GM12878 (cell line): ENCODE data around the gene GLIPR2. TPM values are rescaled to one million over a fixed set of nuclear protein-coding genes. Genes with fewer than 3 reads are reported as not detected.

Source experiments
- ATAC-seq: fragments of 200-7000 bp; cut with Tn5 transposase; 3 replicates; pipeline ENCODE4 v1.9.1; 2020; ENCODE audit warnings: mild to moderate bottlenecking, moderate library complexity
- BruUV-seq: library from RNA; stranded (reverse); fragments of 400-500 nt; replicated peaks from 2 replicates; lab custom pipeline; 2021; lab: Mats Ljungman, UMichigan
- CTCF ChIA-PET: fragments of 300-600 bp; sonication (Branson Sonifier 250); formaldehyde crosslinking; extraction: SDS; loops from one replicate; lab custom pipeline; 2021; ENCODE audit warnings: inconsistent platforms; lab: Yijun Ruan, JAX
- POLR2A ChIA-PET: fragments of 350-600 bp; formaldehyde crosslinking; extraction: SDS; loops from one replicate; lab custom pipeline; 2021; ENCODE audit warnings: inconsistent platforms; lab: Charles Lee
- RAD21 ChIA-PET: fragments of 300-600 bp; sonication (Branson Sonifier 250); formaldehyde crosslinking; loops from one replicate; lab custom pipeline; 2023; ENCODE audit warnings: antibody characterized with exemption; ENCODE audit not compliant: unreplicated experiment; lab: Charles Lee
- SMC1A ChIA-PET: fragments of 300-600 bp; sonication (Branson Sonifier 250); formaldehyde crosslinking; loops from one replicate; lab custom pipeline; 2023; ENCODE audit not compliant: unreplicated experiment, uncharacterized antibody; lab: Charles Lee
- DNase-seq: peaks from one replicate; pipeline ENCODE4 v3.0.0-alpha.2; 2011; ENCODE audit warnings: low read depth, low spot score
- FAIRE-seq: peaks from 3 replicates; lab custom pipeline; 2011; peaks lifted over from hg19 to GRCh38; lab: Jason Lieb, UNC
- H2AFZ ChIP-seq: 2 replicates; pipeline ENCODE4 v1.6.0; 2011; ENCODE audit warnings: low read depth, low read length, control low read depth; ENCODE audit not compliant: control insufficient read depth
- H3K27ac ChIP-seq: 2 replicates; pipeline ENCODE4 v1.5.1; 2011; ENCODE audit warnings: control low read depth; ENCODE audit not compliant: control insufficient read depth, insufficient read depth
- H3K27me3 ChIP-seq, 2 experiments: replicated peaks in 1 of 2; 2 replicates each; pipeline versions ENCODE4 v1.6.0 to v1.6.1; 2011; ENCODE audit warnings: low read length in 1 of 2; ENCODE audit not compliant: control insufficient read depth in 2 of 2, insufficient read depth in 2 of 2
- H3K36me3 ChIP-seq, 2 experiments: 2 replicates each; pipeline ENCODE4 v1.5.1; 2011; ENCODE audit warnings: low read length in 1 of 2; ENCODE audit not compliant: control insufficient read depth in 2 of 2, insufficient read depth in 2 of 2
- H3K4me1 ChIP-seq: 2 replicates; pipeline ENCODE4 v1.6.1; 2011; ENCODE audit warnings: mild to moderate bottlenecking, low read length, moderate library complexity, mixed read lengths; ENCODE audit not compliant: control insufficient read depth, insufficient read depth
- H3K4me2 ChIP-seq: 2 replicates; pipeline ENCODE4 v1.6.0; 2011; ENCODE audit warnings: control low read depth; ENCODE audit not compliant: control insufficient read depth, insufficient read depth
- H3K4me3 ChIP-seq: fragments of 200-600 bp; sonication (generic); 2 replicates; pipeline ENCODE4 v1.5.1; 2016
- H3K79me2 ChIP-seq: 2 replicates; pipeline ENCODE4 v1.6.0; 2011; ENCODE audit warnings: low read length; ENCODE audit not compliant: control insufficient read depth, insufficient read depth
- H3K9ac ChIP-seq: 2 replicates; pipeline ENCODE4 v1.8.0; 2011; ENCODE audit warnings: low read length, control low read depth, mixed read lengths; ENCODE audit not compliant: control insufficient read depth, insufficient read depth
- H3K9me3 ChIP-seq: replicated peaks from 3 replicates; pipeline ENCODE4 v1.5.1; 2011; ENCODE audit warnings: mild to moderate bottlenecking, low read length; ENCODE audit not compliant: control insufficient read depth, insufficient read depth
- H4K20me1 ChIP-seq: 2 replicates; pipeline ENCODE4 v1.6.0; 2011; ENCODE audit not compliant: control insufficient read depth, insufficient read depth
- ATF7 ChIP-seq: fragments of 450-650 bp; IDR thresholded peaks from 2 replicates; pipeline ENCODE4 v1.6.1; 2016; ENCODE audit warnings: low read depth, mild to moderate bottlenecking
- BRCA1 ChIP-seq: IDR thresholded peaks from 2 replicates; pipeline ENCODE4 v1.6.1; 2011; ENCODE audit warnings: low read depth, low read length, improper control_type of control experiment
- CBX5 ChIP-seq: sonication (generic); IDR thresholded peaks from 2 replicates; pipeline ENCODE4 v1.6.1; 2016; ENCODE audit warnings: low read depth, moderate library complexity, mild to moderate bottlenecking, inconsistent platforms
- E2F8 ChIP-seq: fragments of 450-650 bp; IDR thresholded peaks from 2 replicates; pipeline ENCODE4 v1.6.1; 2018; ENCODE audit warnings: mild to moderate bottlenecking, low read depth, moderate library complexity; ENCODE audit not compliant: partially characterized antibody
- KDM1A ChIP-seq: fragments of 200-600 bp; sonication (generic); IDR thresholded peaks from 2 replicates; pipeline ENCODE4 v1.6.1; 2016; ENCODE audit warnings: borderline replicate concordance
- RAD21 ChIP-seq: IDR thresholded peaks from 2 replicates; pipeline ENCODE4 v1.6.1; 2011; ENCODE audit warnings: mild to moderate bottlenecking, low read depth, low read length, moderate library complexity; ENCODE audit not compliant: insufficient read depth
- RCOR1 ChIP-seq: conservative IDR thresholded peaks from 2 replicates; pipeline ENCODE4 v1.6.1; 2012; ENCODE audit warnings: low read depth, low read length, improper control_type of control experiment
- RFX5 ChIP-seq: IDR thresholded peaks from 2 replicates; pipeline ENCODE4 v1.6.1; 2011; ENCODE audit warnings: low read depth, low read length, improper control_type of control experiment
- SREBF1 ChIP-seq: IDR thresholded peaks from 2 replicates; pipeline ENCODE4 v1.6.1; 2012; ENCODE audit warnings: mild to moderate bottlenecking, low read length
- TARDBP ChIP-seq: IDR thresholded peaks from 2 replicates; pipeline ENCODE4 v1.6.1; 2016; ENCODE audit warnings: borderline replicate concordance
- ZBTB33 ChIP-seq: fragments of 450-650 bp; IDR thresholded peaks from 2 replicates; pipeline ENCODE4 v1.6.1; 2017; ENCODE audit warnings: mild to moderate bottlenecking
- ZNF622 ChIP-seq: fragments of 450-650 bp; IDR thresholded peaks from 2 replicates; pipeline ENCODE4 v1.6.1; 2017; ENCODE audit warnings: mild to moderate bottlenecking, inconsistent platforms
- WGBS: methylation state at CpG from one replicate; pipeline ENCODE4 v1.1.6; 2016; ENCODE audit warnings: low lambda C conversion rate; ENCODE audit not compliant: insufficient replicate concordance, insufficient coverage; ENCODE audit errors: missing lambda C conversion rate; 5-methylcytosine and 5-hydroxymethylcytosine counted together
- in situ Hi-C: fragments of 300-500 bp; cut with MboI; formaldehyde crosslinking; loops from 9 replicates; pipeline ENCODE4 v1.14.3; 2018; ENCODE audit warnings: mixed read lengths
- intact Hi-C: fragments of 100-400 bp; cut with micrococcal nuclease; formaldehyde crosslinking; loops from one replicate; pipeline ENCODE4 v1.14.2; 2022; ENCODE audit not compliant: unreplicated experiment
- polyA plus RNA-seq, 11 experiments: library from polyadenylated mRNA; depleted of rRNA in 4 of 11; unstranded in 6 of 11; stranded (reverse) in 5 of 11; fragments of >200 nt; fragmentation: Nextera tagmentation in 4 of 11; fragmentation: Illumina TruSeq in 1 of 11; extraction: Ambion mirVana in 4 of 11; extraction: Trizol in 1 of 11; gene quantifications; 1 replicate in 1 of 11; 2 replicates in 10 of 11; pipeline versions ENCODE4 v1.2.1 to v1.2.3, GENCODE V29; 2011 to 2016; ENCODE audit warnings: inconsistent platforms in 2 of 11, missing spikeins in 2 of 11, low read depth in 1 of 11
- total RNA-seq, 4 experiments: library from RNA; depleted of rRNA in 3 of 4; stranded (reverse); fragments of >200 nt in 3 of 4; fragmentation: Illumina TruSeq in 1 of 4; extraction: Trizol in 1 of 4; gene quantifications; 2 replicates each; pipeline versions ENCODE4 v1.2.1 to v1.2.3, GENCODE V29; 2013 to 2021
- TF ChIP-seq, protein P1 (sequence below): fragments of 450-650 bp; formaldehyde crosslinking; IDR thresholded peaks from 2 replicates; pipeline ENCODE4 v1.4.0; 2020; ENCODE audit warnings: mild to moderate bottlenecking, moderate library complexity

The GLIPR2 gene
- total and polyA plus RNA-seq, 10 of the 15 experiments (the other 5 are each of a cell fraction or from before 2014, with no cell fraction given): 0.41 to 3.5 (median 2.2) TPM

GRCh38 chr9:36170531-36170930 lies 34.0 kb downstream of the GLIPR2 start:
- CTCF ChIA-PET: interaction anchor here (4.3 kb wide), 1 partner anchor 68 kb away, joined by 19 read pairs; no protein-coding TSS in a partner anchor
- peaks cover 3% of the 10 kb centered on the region; the same call in 1 of the 2 replicates for H3K4me1 ChIP-seq
- FAIRE-seq: no peak
- TF ChIP-seq RFX5: no peak
- TF ChIP-seq SREBF1: no peak
- no peak for TF ChIP-seq BRCA1
- TF ChIP-seq CBX5: no peak
- TF ChIP-seq, protein P1, sequence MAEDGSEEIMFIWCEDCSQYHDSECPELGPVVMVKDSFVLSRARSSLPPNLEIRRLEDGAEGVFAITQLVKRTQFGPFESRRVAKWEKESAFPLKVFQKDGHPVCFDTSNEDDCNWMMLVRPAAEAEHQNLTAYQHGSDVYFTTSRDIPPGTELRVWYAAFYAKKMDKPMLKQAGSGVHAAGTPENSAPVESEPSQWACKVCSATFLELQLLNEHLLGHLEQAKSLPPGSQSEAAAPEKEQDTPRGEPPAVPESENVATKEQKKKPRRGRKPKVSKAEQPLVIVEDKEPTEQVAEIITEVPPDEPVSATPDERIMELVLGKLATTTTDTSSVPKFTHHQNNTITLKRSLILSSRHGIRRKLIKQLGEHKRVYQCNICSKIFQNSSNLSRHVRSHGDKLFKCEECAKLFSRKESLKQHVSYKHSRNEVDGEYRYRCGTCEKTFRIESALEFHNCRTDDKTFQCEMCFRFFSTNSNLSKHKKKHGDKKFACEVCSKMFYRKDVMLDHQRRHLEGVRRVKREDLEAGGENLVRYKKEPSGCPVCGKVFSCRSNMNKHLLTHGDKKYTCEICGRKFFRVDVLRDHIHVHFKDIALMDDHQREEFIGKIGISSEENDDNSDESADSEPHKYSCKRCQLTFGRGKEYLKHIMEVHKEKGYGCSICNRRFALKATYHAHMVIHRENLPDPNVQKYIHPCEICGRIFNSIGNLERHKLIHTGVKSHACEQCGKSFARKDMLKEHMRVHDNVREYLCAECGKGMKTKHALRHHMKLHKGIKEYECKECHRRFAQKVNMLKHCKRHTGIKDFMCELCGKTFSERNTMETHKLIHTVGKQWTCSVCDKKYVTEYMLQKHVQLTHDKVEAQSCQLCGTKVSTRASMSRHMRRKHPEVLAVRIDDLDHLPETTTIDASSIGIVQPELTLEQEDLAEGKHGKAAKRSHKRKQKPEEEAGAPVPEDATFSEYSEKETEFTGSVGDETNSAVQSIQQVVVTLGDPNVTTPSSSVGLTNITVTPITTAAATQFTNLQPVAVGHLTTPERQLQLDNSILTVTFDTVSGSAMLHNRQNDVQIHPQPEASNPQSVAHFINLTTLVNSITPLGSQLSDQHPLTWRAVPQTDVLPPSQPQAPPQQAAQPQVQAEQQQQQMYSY (CRISPR knock-in tag): no peak
- TF ChIP-seq E2F8: no peak
- TF ChIP-seq ZBTB33: no peak
- TF ChIP-seq RCOR1: no peak
- TF ChIP-seq ZNF622: no peak
- TF ChIP-seq TARDBP: no peak
- TF ChIP-seq KDM1A: no peak
- TF ChIP-seq ATF7: no peak
- no peak for TF ChIP-seq RAD21
- TF ChIP-seq, all 136 proteins: peak for 0
- H3K9ac ChIP-seq: no peak overlapping the region
- H3K27me3 ChIP-seq: no peaks in the 10 kb centered on the region; a peak in 2 of 4 replicates
- ChIA-PET POLR2A (no interaction called here), RAD21 (no interaction called here), SMC1A (interaction anchor here (9.1 kb wide), 1 partner anchor 68 kb away, joined by 134 read pairs; no protein-coding TSS in a partner anchor)
- no peaks in the 10 kb centered on the region for H3K9me3 ChIP-seq
- no peak overlapping the region for H3K4me2 ChIP-seq
- H4K20me1 ChIP-seq: no peaks in the 10 kb centered on the region
- DNase-seq: no peak
- intact Hi-C loops: no loop called here
- H3K36me3 ChIP-seq: no peaks in the 10 kb centered on the region
- in situ Hi-C loops: no loop called here
- no peak for ATAC-seq
- H3K4me3 ChIP-seq: no peak overlapping the region
- H3K79me2 ChIP-seq: no peaks in the 10 kb centered on the region
- 59% methylated on average over 13 of the region's 13 CpGs for WGBS
- no peak overlapping the region for H2AFZ ChIP-seq
- no TSS peak for BruUV-seq
- H3K27ac ChIP-seq: no peak overlapping the region
